ENCODE data around the gene NR3C1.

GRCh38 chr5:143403593-143404415, at the start of gene NR3C1:
- TF ChIP-seq CTCF (IDR thresholded peaks at IDR 0.05) (peak in 3 of 4 experiments; percentile 33 to 44 (median 38)), POLR2A (IDR thresholded peaks at IDR 0.05) (no peak), POLR2AphosphoS5 (IDR thresholded peaks at IDR 0.05) (peak; percentile 38 to 80 (median 57)), EP300 (IDR thresholded peaks at IDR 0.05) (no peak)

Data from sigmoid colon (tissue), 4 donors.